ENCODE results near the gene RETNLB. TPM values are rescaled to one million over a fixed set of nuclear protein-coding genes. Genes with fewer than 3 reads are reported as not detected.

RETNLB gene
- total RNA-seq, 1 donor from 2014 or later = not detected

DNA sequence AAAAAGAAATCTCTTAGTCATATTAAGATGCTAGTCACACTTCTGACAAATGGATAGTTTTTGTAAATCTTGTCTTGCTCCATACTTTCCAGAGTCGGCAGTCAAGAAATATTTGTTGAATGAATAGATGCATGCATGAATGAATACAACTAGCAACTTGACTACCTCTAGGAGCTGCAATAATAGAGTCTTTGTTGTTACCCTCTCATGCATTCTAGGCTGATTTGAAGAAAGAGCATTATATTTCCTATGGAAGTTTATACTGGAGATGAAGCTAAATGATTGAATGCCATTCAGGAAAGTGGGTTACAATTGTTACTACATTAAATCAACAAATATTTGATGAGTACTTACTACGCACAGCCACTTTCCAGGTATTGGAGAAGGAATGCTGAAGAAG is 47.2 kb upstream of the RETNLB start:
- Histone ChIP-seq H3K79me2 (ENCODE audit: insufficient read depth, low read length) (no peaks in the 10 kb centered on the region), H3K36me3 (ENCODE audit: insufficient read depth, low read length) (no peaks in the 10 kb centered on the region), H3K4me2 (ENCODE audit: low read length) (no peak overlapping the region), H3K27me3 (ENCODE audit: insufficient read depth, low read length) (no peaks in the 10 kb centered on the region), H4K20me1 (ENCODE audit: insufficient read depth, low read length) (no peaks in the 10 kb centered on the region), H3K4me1 (ENCODE audit: insufficient read depth, low read length) (no peaks in the 10 kb centered on the region), H3K9ac (ENCODE audit: low read length) (no peak overlapping the region), H3K9me3 (ENCODE audit: insufficient read depth, low read depth, low read length) (no peaks in the 10 kb centered on the region), H3K27ac (ENCODE audit: low read depth, low read length) (no peak overlapping the region), H3K4me3 (ENCODE audit: insufficient read depth, low read depth, low read length) (no peak overlapping the region), H2AFZ (ENCODE audit: low read depth, low read length) (no peak overlapping the region)
- TF ChIP-seq EZH2 (IDR thresholded peaks at IDR 0.05; ENCODE audit: insufficient read depth, low read length) = no peak
- TF ChIP-seq, protein P1, sequence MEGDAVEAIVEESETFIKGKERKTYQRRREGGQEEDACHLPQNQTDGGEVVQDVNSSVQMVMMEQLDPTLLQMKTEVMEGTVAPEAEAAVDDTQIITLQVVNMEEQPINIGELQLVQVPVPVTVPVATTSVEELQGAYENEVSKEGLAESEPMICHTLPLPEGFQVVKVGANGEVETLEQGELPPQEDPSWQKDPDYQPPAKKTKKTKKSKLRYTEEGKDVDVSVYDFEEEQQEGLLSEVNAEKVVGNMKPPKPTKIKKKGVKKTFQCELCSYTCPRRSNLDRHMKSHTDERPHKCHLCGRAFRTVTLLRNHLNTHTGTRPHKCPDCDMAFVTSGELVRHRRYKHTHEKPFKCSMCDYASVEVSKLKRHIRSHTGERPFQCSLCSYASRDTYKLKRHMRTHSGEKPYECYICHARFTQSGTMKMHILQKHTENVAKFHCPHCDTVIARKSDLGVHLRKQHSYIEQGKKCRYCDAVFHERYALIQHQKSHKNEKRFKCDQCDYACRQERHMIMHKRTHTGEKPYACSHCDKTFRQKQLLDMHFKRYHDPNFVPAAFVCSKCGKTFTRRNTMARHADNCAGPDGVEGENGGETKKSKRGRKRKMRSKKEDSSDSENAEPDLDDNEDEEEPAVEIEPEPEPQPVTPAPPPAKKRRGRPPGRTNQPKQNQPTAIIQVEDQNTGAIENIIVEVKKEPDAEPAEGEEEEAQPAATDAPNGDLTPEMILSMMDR (IDR thresholded peaks at IDR 0.05; ENCODE audit: insufficient read depth, low read depth, low read length) = no peak
- H3K4me1 Mint-ChIP-seq (ENCODE audit: low read depth, unreplicated experiment) = no peaks in the 10 kb centered on the region
- FAIRE-seq (no peak), DNase-seq (ENCODE audit: low read depth) (peak; percentile 26)
- no peaks in the 10 kb centered on the region for H3K27me3 Mint-ChIP-seq (ENCODE audit: low read depth, unreplicated experiment)
- no peak overlapping the region for H3K4me3 Mint-ChIP-seq (ENCODE audit: unreplicated experiment)
- no peak overlapping the region for H3K27ac Mint-ChIP-seq (ENCODE audit: unreplicated experiment)
- no peaks in the 10 kb centered on the region for H3K36me3 Mint-ChIP-seq (ENCODE audit: low read depth, unreplicated experiment)
- H3K9me3 Mint-ChIP-seq (ENCODE audit: unreplicated experiment) = no peaks in the 10 kb centered on the region

DNA sequence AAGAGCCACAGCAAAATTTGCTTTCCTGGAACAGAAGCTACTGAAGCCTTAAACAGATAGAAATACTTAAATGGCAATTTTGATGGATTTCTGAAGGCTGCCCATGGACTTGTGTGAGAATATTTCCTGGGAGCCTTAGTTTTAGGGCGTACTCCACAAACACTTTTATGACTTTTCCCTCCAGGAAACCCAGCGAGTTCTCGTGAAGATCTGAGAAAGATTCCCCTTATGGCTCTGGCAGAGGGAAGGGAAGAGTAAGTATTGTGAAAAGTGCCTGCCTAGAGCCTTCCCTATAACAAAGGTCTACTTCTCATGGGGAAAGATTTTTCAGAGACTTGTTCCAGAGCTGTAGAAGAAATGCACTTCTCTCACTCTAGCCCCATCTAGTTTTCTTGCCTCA is 34.3 kb upstream of the RETNLB start:
- no peaks in the 10 kb centered on the region for H3K4me1 ChIP-seq (ENCODE audit: insufficient read depth, low read length)
- FAIRE-seq = no peak
- Mint-ChIP-seq H3K27me3 (ENCODE audit: low read depth, unreplicated experiment) (no peaks in the 10 kb centered on the region), H3K9me3 (ENCODE audit: unreplicated experiment) (peaks cover 3% of the 10 kb centered on the region), H3K4me3 (ENCODE audit: unreplicated experiment) (no peak overlapping the region), H3K36me3 (ENCODE audit: low read depth, unreplicated experiment) (no peaks in the 10 kb centered on the region), H3K4me1 (ENCODE audit: low read depth, unreplicated experiment) (no peaks in the 10 kb centered on the region), H3K27ac (ENCODE audit: unreplicated experiment) (no peak overlapping the region)
- no peak overlapping the region for H3K27ac ChIP-seq (ENCODE audit: low read depth, low read length)
- no peak overlapping the region for H3K4me2 ChIP-seq (ENCODE audit: low read length)
- no peaks in the 10 kb centered on the region for H3K27me3 ChIP-seq (ENCODE audit: insufficient read depth, low read length)
- DNase-seq (ENCODE audit: low read depth) = no peak
- H3K9ac ChIP-seq (ENCODE audit: low read length) = no peak overlapping the region
- no peaks in the 10 kb centered on the region for H3K36me3 ChIP-seq (ENCODE audit: insufficient read depth, low read length)
- H2AFZ ChIP-seq (ENCODE audit: low read depth, low read length) = no peak overlapping the region
- H3K79me2 ChIP-seq (ENCODE audit: insufficient read depth, low read length) = no peaks in the 10 kb centered on the region
- no peak overlapping the region for H3K4me3 ChIP-seq (ENCODE audit: insufficient read depth, low read depth, low read length)
- H4K20me1 ChIP-seq (ENCODE audit: insufficient read depth, low read length) = no peaks in the 10 kb centered on the region
- no peak for TF ChIP-seq EZH2 (IDR thresholded peaks at IDR 0.05; ENCODE audit: insufficient read depth, low read length)
- TF ChIP-seq, protein P1 (IDR thresholded peaks at IDR 0.05; ENCODE audit: insufficient read depth, low read depth, low read length) = no peak
- no peaks in the 10 kb centered on the region for H3K9me3 ChIP-seq (ENCODE audit: insufficient read depth, low read depth, low read length)

DNA sequence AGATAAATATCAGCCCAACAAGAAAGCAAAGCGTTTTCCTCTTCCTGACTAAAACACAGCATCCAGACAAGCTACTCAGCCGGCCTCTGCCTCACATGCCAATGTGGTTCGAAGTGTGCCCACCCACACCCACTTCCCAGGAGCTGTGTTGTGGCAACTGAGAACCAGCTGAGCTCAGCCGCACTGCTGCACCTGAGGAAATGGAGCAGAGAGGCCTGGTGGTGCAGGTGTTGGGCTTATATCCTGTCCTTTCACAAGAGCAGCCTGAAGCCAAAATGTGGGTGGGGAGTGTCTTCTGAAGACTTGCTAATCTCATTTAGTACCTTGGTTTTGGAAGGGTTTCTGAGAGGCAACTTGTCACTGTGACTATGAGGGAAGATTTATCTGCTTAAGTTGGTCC is 23.0 kb upstream of the RETNLB start:
- H3K9me3 ChIP-seq (ENCODE audit: insufficient read depth, low read depth, low read length) = no peaks in the 10 kb centered on the region
- H4K20me1 ChIP-seq (ENCODE audit: insufficient read depth, low read length) = no peaks in the 10 kb centered on the region
- no peak for FAIRE-seq

More for the DNA sequence above, 23.0 kb upstream of the RETNLB start:
- Mint-ChIP-seq H3K27ac (ENCODE audit: unreplicated experiment) (no peak overlapping the region), H3K4me1 (ENCODE audit: low read depth, unreplicated experiment) (no peaks in the 10 kb centered on the region), H3K4me3 (ENCODE audit: unreplicated experiment) (no peak overlapping the region), H3K9me3 (ENCODE audit: unreplicated experiment) (peaks cover under 1% of the 10 kb centered on the region), H3K36me3 (ENCODE audit: low read depth, unreplicated experiment) (no peaks in the 10 kb centered on the region), H3K27me3 (ENCODE audit: low read depth, unreplicated experiment) (no peaks in the 10 kb centered on the region)
- Histone ChIP-seq H3K4me2 (ENCODE audit: low read length) (no peak overlapping the region), H3K4me1 (ENCODE audit: insufficient read depth, low read length) (no peaks in the 10 kb centered on the region), H3K27me3 (ENCODE audit: insufficient read depth, low read length) (no peaks in the 10 kb centered on the region), H3K4me3 (ENCODE audit: insufficient read depth, low read depth, low read length) (no peak overlapping the region), H3K79me2 (ENCODE audit: insufficient read depth, low read length) (no peaks in the 10 kb centered on the region), H3K27ac (ENCODE audit: low read depth, low read length) (no peak overlapping the region), H2AFZ (ENCODE audit: low read depth, low read length) (no peak overlapping the region), H3K36me3 (ENCODE audit: insufficient read depth, low read length) (no peaks in the 10 kb centered on the region), H3K9ac (ENCODE audit: low read length) (no peak overlapping the region)
- TF ChIP-seq EZH2 (IDR thresholded peaks at IDR 0.05; ENCODE audit: insufficient read depth, low read length) = no peak
- TF ChIP-seq, protein P1 (IDR thresholded peaks at IDR 0.05; ENCODE audit: insufficient read depth, low read depth, low read length) = no peak
- DNase-seq (ENCODE audit: low read depth) = no peak

All from astrocyte (in vitro differentiated cells and primary cell).